Left ventricle myocardium inferior (tissue), 1 donor: ENCODE data around the gene HOXA6. TPM values are rescaled to one million over a fixed set of nuclear protein-coding genes. Genes with fewer than 3 reads are reported as not detected.
A peak's percentile ranks its signal among the peaks of the same experiment; 100 is the strongest.

Experiments
- DNase-seq: peaks from one replicate; pipeline ENCODE4 v3.0.0-alpha.2; 2020
- H3K27ac ChIP-seq: fragments of 200-600 bp; replicated peaks from 2 replicates; pipeline ENCODE4 v1.8.0; 2021
- H3K27me3 ChIP-seq: fragments of 200-600 bp; 2 replicates; pipeline ENCODE4 v1.8.0; 2021; ENCODE audit warnings: low read depth
- H3K36me3 ChIP-seq: fragments of 200-600 bp; 2 replicates; pipeline ENCODE4 v1.8.0; 2021
- H3K4me1 ChIP-seq: fragments of 200-600 bp; 2 replicates; pipeline ENCODE4 v1.8.0; 2021
- H3K4me3 ChIP-seq: fragments of 200-600 bp; 2 replicates; pipeline ENCODE4 v1.8.0; 2021; ENCODE audit warnings: mild to moderate bottlenecking, moderate library complexity
- H3K9me3 ChIP-seq: fragments of 200-600 bp; replicated peaks from 2 replicates; pipeline ENCODE4 v1.8.0; 2021
- CTCF ChIP-seq: fragments of 200-600 bp; IDR thresholded peaks from 2 replicates; pipeline ENCODE4 v1.8.0; 2021; ENCODE audit warnings: antibody characterized with exemption, mild to moderate bottlenecking, borderline replicate concordance
- intact Hi-C: fragments of 100-400 bp; cut with micrococcal nuclease; formaldehyde crosslinking; loops from one replicate; pipeline ENCODE4 v1.11.0; 2022
- total RNA-seq: library from RNA; stranded (reverse); fragmentation: NEBNext Ultra II Directional; extraction: Animal tissue kit (Norgen Biotek cat#: 25700); gene quantifications from one replicate; pipeline ENCODE4 v1.2.1, GENCODE V29; 2021
- donor health status: DM: no; HTN: yes; CAD: no; lungs with severe emphysema.

HOXA6 gene
- total RNA-seq, 1 donor from 2014 or later: not detected

- peaks cover 100% of the 10 kb centered on the region for H3K27me3 ChIP-seq
- H3K27ac ChIP-seq: no peak overlapping the region
- TF ChIP-seq CTCF: no peak
- H3K4me1 ChIP-seq: peaks cover 40% of the 10 kb centered on the region
- intact Hi-C loops: no loop called here
- no peak for DNase-seq
- no peaks in the 10 kb centered on the region for H3K9me3 ChIP-seq
- H3K4me3 ChIP-seq: no peak overlapping the region
- H3K36me3 ChIP-seq: no peaks in the 10 kb centered on the region
These were observed 34.8 kb upstream of the HOXA6 start for GRCh38 chr7:27182285-27182841.

GRCh38 chr7:27181795-27182275 lies 34.3 kb upstream of the HOXA6 start:
- Histone ChIP-seq H3K4me3 (no peak overlapping the region), H3K27ac (no peak overlapping the region), H3K36me3 (no peaks in the 10 kb centered on the region), H3K4me1 (peaks cover 40% of the 10 kb centered on the region), H3K27me3 (peaks cover 100% of the 10 kb centered on the region), H3K9me3 (no peaks in the 10 kb centered on the region)
- no peak for DNase-seq
- intact Hi-C loops: no loop called here
- TF ChIP-seq CTCF: no peak

GRCh38 chr7:27180431-27181420 lies 33.2 kb upstream of the HOXA6 start:
- Histone ChIP-seq H3K36me3 (no peaks in the 10 kb centered on the region), H3K9me3 (no peaks in the 10 kb centered on the region), H3K4me1 (peaks cover 36% of the 10 kb centered on the region), H3K27me3 (peaks cover 100% of the 10 kb centered on the region), H3K27ac (no peak overlapping the region), H3K4me3 (no peak overlapping the region)
- no peak for TF ChIP-seq CTCF
- intact Hi-C loops: no loop called here
- no peak for DNase-seq

GRCh38 chr7:27179503-27180430 lies 32.2 kb upstream of the HOXA6 start:
- H3K27ac ChIP-seq: no peak overlapping the region
- H3K4me3 ChIP-seq: peak overlapping the region; percentile 37
- peaks cover 27% of the 10 kb centered on the region for H3K4me1 ChIP-seq
- peak; percentile 46 for DNase-seq
- H3K27me3 ChIP-seq: peaks cover 100% of the 10 kb centered on the region
- TF ChIP-seq CTCF: peak; percentile 76
- intact Hi-C loops: no loop called here
- no peaks in the 10 kb centered on the region for H3K36me3 ChIP-seq
- H3K9me3 ChIP-seq: no peaks in the 10 kb centered on the region

- Histone ChIP-seq H3K27ac (no peak overlapping the region), H3K4me3 (no peak overlapping the region), H3K27me3 (peaks cover 100% of the 10 kb centered on the region), H3K9me3 (no peaks in the 10 kb centered on the region), H3K36me3 (no peaks in the 10 kb centered on the region), H3K4me1 (peaks cover 26% of the 10 kb centered on the region)
- peak; percentile 3 for DNase-seq
- no peak for TF ChIP-seq CTCF
- intact Hi-C loops: no loop called here
These were observed 31.5 kb upstream of the HOXA6 start for GRCh38 chr7:27179030-27179429.
